Measurements from ENCODE around the gene ACSL5.
"Not testable (repeated sequence)": the region's sequence is repeated elsewhere in the genome, so short reads cannot be mapped to it uniquely, and the experiment has no call there.

Gene ACSL5

DNA sequence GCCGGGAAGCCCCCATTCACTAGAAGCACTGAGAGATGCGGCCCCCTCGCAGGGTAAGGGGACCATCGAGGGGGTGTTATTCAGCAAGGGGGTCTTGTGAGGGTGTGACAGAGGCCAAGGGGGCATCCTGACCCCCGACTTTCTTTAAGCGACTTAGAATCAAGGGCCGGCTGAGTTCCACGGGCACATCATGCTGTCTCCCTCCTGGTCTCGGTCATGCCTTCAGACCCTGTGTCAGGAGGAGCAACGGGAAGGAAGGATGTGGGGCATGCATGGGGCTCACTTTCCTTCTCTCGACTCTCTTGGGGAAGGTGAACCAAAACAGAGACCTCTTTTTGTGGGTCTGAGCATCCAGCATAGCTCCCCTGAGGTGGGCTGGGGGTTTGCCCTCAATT is 2.5 kb downstream of the ACSL5 start:
- DNase-seq, result no peak

DNA sequence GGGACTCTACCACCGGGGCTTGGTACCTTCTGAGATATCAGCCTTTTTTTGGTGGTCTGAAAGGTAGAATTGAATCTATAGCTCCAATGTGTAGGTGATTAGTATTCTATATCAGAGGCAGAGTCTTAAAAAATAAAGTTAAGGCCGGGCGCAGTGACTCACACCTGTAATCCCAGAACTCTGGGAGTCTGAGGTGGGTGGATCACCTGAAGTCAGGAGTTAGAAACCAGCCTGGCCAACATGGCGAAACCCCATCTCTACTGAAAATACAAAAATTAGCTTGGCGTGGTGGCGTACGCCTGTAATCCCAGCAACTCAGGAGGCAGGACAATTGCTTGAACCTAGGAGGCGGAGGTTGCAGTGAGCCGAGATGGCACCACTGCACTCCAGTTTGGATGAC is 3.2 kb downstream of the ACSL5 start:
- not testable (repeated sequence) for DNase-seq

DNA sequence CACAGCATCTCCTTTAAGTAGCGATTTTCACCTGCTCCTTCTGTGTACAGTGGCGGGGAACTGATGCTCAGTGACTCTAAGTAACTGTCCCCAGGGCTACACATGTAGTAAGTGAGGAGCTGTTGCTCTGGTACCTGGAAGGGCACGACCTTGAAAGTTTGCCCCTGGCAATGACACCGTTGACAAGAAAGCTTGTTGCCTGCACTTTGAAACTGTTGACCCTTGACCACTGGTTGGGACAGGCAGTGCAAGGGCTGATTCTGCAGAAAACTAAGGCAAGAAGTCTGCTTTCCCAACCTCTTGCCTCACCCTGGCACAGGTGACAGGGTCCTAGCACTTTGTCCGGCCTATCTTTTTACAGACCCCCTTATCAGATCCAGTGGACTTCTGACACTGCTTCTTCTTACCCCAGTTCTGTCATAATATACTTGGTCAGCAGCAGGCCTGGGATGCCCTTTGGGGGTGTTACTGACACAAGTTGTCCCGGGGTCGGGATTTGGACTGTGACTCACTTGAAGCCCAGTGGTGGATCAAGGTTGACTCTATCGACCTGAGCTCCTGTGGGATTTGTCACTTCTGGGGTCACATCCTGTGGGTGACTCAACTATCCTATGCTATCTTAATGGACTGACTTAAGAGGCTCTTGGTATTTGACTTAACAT is 5.8 kb downstream of the ACSL5 start:
- DNase-seq, result no peak

DNA sequence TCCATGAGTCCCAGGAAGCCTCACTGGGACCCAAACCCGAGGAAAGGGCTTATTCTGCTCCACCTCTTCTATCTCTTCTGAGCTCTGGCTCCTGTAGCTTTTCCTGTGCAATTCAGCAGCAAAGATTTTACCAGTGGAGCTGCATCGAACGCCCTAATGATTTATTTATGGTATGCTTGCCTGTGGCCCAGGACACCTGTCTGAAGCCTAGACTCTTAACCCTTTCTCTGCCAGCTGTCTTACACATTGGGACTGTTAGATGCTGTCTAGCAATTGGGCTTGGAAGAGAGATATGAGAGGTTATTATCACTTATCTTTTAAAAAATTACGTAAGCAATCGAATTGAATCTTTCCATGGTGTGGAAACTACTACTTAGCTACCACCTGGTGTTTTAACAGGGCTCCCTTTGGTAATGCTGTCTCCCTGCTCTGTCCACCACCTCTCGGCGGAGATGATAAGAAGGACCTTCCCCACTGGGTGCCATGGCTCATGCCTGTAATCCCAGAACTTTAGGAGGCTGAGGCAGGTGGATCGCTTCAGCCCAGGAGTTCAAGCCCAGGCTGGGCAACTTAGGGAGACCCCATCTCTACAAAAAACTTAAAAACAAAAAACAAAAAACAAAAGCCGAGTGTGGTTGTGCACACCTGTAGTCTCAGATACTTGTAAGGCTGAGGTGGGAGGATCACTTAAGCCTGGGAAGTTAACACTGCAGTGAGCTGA is 8.8 kb downstream of the ACSL5 start:
- DNase-seq, result no peak

DNA sequence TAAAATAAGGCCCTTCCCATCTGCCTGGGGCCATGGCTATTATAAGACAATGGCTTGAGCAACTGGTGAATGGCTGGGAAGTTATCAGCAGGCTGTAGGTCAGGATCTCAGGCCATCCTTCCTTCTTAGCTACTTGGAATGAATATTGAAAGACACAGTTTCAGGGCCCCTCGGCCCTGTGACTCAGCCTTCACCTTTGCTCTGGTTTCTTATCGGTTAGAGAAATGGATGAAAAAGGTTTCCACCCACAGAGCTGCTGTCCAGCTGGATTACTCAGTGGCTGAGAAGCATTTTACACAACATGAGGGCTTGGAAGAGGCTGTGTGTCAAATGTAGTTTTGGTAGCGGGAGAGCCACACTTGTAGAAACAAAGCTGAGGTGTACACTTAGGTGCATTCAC is 9.4 kb downstream of the ACSL5 start:
- DNase-seq, result no peak

DNA sequence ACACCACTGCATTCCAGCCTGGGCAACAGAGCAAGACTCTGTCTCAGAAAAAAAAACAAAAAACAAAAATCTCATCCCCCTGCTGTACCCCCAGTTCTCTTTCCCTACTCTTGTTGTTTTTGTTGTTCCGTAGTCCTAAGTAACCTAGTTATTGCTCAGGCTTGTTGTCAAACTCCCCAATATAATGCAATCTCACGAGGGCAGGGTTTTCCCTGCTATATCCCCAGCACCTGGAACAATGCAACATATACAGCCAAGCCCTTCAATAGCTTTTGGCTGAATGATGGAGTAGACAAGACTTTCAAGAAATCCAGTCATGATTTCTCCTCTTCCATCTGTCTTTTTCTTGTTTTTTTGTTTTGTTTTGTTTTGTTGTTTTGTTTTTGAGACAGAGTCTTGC is 10.2 kb downstream of the ACSL5 start:
- no peak for DNase-seq

DNA sequence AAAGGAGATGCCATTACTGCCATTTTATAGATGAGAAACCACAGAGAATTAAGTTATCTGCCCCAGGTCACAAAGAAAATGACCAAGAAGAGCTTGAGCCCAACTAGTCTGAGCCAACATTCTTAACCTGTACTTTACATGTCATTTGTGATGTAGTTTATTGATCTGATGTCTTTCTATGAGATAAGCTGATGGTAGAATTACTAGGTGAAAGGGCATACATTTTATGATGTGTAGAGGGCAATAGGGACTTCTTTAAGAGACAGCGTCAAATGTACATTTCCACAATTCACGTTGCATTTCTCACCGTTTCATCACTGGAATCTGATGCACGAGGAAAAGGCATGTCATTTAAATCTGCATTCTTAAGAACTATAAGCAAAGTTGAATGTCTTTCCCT is 11.3 kb downstream of the ACSL5 start:
- no peak for DNase-seq

DNA sequence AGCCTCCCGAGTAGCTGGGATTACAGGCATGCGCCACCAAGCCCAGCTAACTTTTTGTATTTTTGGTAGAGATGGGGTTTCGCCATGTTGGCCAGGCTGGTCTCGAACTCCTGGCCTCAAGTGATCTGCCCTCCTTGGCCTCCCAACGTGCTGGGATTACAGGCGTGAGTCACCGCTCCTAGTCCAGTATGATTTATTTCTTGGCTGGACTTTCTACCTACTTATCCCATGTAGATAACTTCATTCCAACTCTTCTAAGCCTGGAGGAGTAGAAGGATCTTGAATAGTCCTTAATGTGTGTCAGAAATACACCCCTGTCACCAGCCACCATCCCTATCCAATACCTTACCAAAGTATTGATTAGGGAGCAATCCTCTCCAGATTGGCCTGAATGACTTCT is 14.1 kb downstream of the ACSL5 start:
- not testable (repeated sequence) for DNase-seq

DNA sequence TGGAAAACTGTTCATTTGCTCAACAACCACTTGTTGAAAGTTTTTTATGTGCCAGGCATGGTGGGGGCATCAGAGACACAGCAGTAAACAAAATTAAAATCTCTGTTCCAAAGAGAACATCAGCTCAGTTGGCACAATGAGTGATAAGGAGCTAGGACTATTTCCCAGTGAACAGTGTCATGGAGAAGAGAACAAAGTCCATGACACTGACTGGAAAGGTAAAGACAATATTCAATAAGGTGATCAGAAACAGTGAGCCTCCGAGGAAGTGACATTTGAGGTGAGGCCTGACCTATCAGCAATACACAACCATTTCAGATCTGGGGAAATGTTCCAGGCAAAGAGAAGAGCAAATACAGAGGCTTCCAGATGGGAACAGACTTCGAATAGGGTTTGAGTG is 14.6 kb downstream of the ACSL5 start:
- no peak for DNase-seq

DNA sequence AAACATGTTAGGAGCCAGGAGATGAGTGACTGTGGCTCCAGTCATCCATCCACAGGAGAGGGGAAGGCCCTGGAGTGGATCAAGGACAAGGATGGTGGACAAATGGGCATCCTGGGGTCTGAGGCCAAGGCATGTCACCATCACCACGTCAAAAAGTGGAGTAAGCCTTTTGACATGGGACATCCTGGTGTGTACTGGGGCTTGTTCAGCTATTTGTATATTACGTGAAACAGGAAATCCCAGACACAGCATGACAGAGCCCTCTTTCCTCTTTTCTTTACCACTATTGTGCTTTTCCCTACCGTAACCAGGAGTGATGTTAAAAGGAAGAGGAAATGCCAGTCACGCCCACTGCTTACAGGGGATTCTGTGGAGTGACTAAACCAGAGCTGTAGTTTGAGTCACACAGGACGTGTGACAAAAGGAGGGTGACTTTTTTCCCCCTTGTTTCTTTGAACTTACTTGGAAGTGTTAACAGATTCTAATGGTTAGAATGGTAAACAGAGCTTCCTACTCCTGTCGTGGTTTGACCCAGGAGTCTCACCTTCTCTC is 15.4 kb downstream of the ACSL5 start:
- DNase-seq, result no peak

DNA sequence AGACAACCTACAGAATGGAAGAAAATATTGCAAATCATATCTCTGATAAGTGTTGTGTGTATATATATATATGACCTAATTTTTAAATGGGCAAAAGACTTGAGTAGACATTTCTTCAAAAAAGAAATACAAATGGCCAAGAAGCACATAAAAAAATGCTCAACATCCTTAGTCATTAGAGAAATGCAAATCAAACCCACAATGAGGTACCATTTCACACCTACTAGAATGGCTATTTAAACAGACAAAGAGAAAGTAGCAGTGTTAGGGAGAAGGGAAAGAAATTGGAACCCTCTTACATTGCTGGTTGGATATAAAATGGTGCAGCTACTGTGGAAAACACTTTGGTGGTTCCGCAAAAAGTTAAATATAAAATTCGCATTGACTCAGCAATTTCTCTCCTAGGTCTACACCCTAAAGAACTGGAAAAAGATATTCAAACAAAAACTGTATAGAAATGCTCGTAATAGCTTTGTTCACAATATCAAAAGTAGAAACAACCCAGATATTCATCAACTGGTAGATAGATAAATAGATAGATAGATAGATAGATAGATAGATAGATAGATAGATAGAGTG is 16.3 kb downstream of the ACSL5 start:
- no peak for DNase-seq

DNA sequence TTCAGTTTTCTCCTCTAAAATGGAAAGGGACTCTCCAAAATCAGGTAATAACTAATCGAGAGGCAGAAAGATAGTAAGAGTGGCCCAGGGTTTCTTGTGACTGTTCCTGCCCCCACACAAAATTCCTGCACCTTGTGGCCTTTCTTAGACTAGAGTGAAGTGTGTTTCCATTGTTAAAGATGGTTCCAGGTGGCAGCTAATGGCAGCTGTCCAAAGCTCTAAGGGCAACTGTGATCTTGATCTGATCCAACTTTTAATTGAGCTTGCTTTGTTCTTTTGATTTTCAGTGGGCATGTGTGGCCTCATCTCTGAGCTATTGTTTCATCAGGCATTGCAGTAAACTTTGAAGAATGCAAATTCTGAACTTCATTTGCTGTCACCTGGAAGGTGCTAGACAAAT is 19.4 kb downstream of the ACSL5 start:
- no peak for DNase-seq

DNA sequence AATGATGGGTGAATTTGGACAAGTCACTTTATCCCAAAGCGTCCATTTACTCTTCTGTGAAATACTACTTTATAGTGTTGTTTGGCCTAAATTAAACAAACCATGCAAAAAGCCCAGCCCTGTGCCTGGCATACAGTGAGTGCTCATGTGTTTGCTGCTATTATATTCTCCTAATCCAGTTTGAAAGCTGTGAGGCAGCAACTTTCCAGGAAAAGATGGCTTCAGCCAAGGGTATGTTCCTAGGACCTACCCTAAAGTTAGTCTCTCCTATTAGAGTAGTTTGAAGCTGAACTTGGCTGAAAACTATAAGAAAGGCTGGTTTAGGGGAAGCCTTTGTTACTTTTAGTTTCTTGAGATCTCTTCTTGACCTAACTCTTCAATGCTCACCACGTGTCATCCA is 19.9 kb downstream of the ACSL5 start:
- no peak for DNase-seq

DNA sequence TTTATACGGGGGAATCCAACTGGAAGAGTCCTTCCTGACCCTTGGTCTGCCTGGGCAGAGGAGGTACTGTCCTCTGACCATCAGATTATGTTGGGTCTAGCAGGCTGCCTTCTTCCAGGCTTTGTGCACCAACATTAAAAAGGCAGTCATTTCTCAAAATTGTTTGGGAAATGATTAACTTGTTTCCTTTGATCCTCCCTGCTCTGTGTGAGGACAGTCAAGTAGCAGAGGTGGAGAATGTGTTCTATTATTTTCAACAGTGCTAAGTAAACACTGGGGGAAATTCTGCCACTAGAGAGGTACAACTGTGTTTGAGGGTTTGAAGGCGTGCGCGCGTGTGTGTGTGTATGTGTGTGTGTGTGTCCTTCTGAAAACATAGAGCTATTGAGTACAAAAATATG is 20.6 kb downstream of the ACSL5 start:
- no peak for DNase-seq

DNA sequence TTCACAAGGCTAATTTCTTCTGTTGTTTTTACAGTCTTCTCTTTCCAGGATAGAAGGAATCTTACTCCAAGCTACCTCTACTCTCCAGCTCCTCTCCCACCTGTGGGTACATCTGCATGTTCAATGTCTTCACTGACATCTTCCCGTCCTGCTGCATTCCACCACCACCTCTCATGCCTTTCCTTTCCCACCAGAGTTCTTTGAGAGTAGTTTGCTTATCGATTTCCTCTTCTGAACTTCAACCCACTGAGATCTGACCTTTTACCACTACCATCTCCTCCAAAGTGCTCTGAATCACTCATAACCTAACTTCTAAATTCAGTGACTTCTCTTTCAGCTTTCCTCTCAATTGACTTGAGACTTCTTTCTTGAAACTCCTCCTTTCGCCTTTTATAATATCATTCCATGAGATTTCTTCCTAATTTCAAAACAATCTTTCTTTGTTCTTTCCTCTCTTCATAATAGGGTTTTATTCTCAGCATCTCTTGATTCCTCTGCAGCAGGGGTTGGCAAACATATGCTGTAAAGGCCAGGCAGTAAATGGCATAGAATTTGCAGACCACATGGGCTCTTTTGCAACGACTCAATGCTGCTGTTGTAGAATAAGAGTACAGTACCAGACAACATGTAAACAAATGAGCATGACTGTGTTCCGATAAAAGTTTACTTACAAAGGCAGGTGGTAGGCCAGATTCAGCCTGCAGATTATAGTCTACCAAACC is 22.1 kb downstream of the ACSL5 start:
- DNase-seq, result no peak

DNA sequence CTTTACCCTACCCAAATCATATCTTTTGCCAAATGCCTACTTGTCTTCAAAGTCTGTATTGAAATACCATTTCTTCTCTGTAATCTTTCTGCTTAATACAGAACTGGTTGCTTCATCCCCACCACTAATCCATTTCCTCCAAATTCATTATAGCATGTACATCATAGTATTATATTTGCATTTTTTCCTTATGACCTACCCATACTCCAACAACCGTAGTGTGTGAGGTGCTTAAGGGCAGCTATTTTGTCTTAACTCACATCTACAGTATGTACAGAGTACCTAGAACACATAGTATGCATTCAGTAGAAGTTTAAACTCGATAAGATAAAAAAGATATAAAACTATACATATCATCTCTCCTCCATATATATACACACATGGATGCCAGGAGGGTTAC is 23.7 kb downstream of the ACSL5 start:
- DNase-seq, result no peak

DNA sequence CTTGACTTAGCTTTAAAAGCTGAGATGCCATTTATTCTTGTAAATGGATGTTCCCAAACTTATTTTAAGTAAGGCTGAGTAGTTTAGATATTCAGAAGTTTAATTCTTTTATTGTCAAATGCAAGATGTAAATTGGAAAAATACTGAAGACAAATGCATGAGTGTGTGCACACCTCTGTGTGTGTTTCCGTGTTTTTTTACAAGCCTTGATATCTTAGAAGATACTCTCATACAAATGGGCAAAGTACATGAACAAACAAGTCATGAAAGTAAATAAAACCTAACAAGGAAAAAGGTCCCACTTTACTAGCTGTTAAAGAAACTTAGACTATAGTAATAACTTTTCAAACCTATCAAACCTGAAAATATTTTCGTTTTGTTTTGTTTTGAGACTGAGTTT is 29.0 kb downstream of the ACSL5 start:
- DNase-seq, result no peak

DNA sequence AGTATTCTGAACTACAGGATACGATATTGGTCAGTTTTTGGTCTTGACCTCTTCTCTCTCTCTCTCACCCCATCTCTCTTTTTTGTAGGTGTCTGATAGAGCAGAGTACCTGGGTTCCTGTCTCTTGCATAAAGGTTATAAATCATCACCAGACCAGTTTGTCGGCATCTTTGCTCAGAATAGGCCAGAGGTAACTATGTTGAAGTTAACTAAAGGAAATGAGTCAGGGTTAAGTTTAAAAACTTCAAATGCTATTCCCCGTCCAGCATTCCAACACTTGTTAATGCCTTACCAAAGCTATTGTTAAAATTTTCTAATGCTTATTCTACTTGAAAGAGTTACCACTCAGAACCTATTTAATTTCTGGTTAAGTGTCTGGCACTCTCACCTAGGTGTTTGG is 30.7 kb downstream of the ACSL5 start:
- no peak for DNase-seq

DNA sequence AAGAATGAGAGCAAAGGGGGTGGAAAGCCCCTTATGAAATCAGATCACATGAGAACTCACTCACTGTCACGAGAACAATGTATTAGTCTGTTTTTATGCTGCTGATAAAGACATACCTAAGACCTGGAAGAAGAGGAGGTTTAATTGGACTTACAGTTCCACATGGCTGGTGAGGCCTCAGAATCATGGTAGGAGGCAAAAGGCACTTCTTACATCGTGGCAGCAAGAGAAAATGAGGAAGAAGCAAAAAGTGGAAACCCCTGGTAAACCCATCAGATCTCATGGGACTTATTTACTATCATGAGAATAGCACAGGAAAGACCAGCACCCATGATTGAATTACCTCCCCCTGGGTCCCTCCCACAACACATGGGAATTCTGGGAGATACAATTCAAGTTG is 32.9 kb downstream of the ACSL5 start:
- not testable (repeated sequence) for DNase-seq

DNA sequence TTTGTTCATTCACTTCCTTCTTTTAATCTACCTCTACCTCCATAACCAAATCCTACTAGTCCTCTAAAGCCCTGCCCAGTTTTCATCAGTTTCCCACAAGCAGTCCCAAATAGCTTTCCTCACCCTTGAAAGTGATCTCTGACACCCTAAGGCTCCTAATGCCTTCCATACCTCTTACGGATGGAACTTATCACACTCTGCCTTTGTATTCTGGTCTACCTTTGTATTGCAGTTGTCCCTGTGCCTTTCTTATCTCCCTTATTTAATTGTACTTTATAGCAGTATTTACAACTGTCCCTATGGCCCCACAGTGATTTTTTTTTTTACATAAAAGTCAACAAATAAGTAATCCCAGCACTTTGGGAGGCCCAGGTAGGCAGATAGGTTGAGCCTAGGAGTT is 33.8 kb downstream of the ACSL5 start:
- DNase-seq, result no peak

DNA sequence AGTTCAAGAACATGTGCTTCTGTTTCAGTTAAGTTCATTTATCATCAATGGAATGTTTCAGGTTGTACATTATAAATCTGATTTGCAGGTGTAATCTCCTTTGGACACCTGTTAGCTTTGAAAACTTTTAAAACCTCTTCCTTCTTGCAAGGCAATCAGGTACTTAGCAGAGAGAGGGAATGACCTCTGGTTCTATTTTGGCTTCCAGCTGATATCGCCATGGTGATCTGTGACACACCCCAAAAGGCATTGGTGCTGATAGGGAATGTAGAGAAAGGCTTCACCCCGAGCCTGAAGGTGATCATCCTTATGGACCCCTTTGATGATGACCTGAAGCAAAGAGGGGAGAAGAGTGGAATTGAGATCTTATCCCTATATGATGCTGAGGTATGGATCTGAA is 35.4 kb downstream of the ACSL5 start:
- DNase-seq, result no peak

DNA sequence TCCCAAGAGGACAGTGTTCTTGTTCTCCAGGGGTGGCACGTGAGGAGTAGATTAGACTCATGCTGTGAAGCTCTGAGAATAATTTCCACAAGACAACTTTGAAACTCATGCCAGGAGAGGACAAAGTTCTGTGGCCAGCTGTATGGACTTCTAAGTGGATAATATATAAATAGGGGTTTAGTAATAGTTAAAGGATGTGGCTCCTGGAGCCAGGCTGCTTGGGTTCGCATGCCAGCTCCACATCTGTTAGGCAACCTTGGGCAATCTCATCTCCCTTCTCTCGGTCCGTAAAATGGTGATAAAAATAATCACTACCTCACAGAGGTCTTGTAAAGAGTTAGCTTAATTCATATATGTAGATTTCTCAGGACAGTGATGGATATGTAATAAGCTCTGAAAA is 35.8 kb downstream of the ACSL5 start:
- no peak for DNase-seq

DNA sequence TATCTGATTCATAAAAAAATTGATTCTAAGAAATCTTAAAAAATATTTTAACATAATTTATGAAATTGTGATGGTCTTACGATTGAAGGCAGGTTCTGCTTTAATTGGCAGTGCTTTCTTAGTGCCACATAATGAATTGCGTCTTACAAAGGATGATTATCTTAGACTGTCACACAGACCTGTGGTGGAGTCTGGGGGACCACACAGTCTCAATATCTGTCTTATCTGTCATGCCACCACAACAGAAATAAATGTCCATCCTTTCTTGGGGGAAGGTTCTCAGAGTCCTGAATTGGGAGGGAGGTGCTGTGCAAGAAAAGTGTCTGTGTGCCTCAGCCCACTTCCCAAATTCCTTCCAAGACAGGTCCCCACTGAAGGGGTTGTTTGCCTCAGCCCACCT is 38.8 kb downstream of the ACSL5 start:
- no peak for DNase-seq

DNA sequence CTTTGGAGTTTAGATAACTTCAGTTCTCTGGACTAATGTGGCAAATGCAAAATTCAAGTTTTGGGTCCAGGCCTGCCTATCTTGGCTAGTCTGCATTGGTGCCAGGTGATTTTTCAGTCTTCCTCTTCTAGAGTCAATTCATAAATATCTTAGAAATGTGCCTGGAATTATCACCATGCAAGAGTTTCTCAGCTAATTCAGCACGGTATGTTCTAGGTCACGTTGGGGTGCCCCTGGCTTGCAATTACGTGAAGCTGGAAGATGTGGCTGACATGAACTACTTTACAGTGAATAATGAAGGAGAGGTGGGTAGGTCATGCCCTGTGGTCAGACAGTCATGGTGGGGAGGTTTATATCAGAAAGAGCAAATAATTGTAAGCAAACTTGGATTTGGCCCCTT is 47.8 kb downstream of the ACSL5 start:
- no peak for DNase-seq

Data from NCI-H2029 (cell line).